NOMO-1 treated with dmso at 0.1 percent for 144 hours (cell line): Measurements from ENCODE around the gene RFC5.
"Not testable (repeated sequence)": the region's sequence is repeated elsewhere in the genome, so short reads cannot be mapped to it uniquely, and the experiment has no call there.

Source experiments
- DNase-seq: peaks from one replicate; lab custom pipeline; 2025; ENCODE audit not compliant: unreplicated experiment; lab: John Stamatoyannopoulos, UW

RFC5 gene

DNA sequence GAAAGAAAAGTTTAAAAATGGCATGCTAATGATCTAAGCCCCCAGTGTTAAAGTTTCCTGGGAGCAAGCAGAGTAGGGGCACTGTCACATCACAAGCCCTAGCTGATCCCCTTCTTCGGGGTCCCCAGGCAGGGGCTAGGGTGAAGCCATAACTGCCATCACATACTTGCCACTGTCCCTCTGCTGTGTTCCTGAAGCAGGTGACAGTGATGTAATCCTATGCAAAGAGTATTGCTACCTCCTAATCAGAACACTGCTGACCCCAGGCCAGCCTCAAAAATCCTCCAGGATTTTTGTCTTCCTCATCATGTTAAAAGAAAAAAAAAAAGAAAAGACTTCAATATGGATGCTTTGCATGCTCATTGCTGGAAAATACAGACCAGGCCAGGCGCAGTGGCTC is 1.2 kb upstream of the RFC5 start:
- DNase-seq, result no peak

DNA sequence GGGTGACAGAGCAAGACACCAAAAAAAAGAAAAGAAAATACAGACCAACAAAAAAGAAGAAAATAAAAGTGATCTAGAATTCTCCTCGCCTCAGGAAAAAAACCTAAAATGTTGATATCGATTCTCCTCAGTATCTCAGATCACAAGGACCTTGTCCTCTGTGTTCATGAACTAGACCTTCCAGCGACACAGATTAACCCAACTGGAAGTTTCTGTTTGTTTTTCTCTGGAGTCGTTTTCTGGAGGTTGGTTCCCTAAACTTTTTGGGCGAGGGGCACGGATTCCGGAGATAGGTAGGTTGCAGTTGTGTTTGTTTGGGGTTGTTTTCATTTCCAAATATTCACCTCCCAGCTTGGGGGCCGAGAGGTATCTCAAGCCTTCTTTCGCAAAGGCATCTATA is 559 bp upstream of the RFC5 start:
- no peak for DNase-seq

DNA sequence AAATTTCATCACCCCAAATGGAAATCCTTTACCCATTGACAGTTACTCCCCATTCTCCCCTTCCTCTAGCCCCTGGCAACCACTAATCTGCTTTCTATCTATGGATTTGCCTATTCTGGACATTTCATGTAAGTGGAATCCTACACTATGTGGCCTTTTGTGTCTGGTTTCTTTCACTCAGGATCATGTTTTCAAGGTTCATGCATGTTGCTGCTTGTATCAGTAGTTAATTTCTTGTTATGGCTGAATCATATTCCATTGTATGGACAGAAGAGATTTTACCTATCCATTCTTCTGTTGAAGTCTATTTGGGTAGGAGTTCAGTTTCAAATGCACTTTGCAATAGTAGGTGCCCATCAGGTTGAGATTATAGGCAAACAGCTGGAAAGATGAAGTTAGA is 1.4 kb downstream of the RFC5 start:
- no peak for DNase-seq

DNA sequence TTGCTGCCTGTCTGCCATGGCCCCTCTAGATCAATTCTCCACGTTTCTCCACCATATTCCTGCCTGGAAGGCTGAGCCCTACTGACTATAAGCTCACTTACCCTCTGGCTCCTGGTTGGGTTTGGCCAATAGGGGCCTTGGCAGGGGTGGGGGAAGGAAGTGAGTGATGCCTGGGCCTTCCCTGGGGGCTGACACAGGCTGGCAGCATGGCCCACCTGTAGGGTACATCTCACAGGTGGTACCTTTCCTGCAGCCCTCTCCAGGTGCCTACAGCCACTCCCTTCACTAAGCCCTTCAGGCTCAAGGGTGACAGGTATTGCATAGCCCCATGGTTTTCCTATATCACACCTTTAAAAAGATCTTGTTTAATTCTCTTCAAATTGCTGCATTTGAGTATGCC is 3.5 kb downstream of the RFC5 start:
- no peak for DNase-seq

DNA sequence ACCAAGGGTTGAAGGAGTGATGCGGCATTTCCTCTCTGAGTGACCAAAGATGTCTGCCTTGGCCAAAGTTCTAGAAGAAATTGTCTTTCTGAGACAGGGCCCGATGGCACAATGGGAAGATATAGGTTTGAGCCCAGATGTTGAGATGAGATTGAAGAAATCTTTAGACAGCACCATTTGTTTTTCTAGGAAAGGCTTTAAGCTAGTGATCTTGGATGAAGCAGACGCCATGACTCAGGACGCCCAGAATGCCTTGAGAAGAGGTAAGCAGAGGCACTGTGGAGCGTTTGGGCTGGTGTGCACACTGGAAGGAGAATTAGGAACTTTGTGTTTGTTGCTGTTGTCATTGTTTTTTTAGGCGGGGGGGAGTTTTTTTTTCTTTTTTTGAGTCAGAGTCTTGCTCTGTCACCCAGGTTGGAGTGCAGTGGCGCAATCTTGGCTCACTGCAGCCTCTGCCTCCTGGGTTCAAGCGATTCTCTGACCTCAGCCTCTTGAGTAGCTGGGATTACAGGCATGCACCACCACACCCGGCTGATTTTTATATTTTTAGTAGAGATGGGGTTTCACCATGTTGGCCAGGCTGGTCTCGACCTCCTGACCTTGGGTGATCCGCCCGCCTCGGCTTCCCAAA is 5.7 kb downstream of the RFC5 start:
- DNase-seq, result not testable (repeated sequence)

DNA sequence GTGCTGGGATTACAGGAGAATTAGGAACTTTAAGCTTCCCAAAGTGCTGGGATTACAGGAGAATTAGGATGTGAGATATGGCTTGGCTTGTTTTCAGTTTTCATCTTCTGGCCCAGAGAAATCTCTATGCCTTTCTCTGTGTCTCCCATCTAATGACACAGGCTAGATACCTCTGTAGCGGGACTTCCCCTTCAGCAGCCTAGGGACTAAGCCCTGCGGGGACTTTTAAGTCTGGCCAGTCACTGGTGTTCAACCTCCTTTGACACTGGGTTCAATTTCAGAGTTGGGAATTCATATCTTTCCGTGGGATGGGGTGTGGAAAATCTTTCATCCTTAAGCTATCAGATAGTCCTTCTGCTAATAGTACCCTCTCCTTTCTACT is 6.2 kb downstream of the RFC5 start:
- DNase-seq, result no peak

DNA sequence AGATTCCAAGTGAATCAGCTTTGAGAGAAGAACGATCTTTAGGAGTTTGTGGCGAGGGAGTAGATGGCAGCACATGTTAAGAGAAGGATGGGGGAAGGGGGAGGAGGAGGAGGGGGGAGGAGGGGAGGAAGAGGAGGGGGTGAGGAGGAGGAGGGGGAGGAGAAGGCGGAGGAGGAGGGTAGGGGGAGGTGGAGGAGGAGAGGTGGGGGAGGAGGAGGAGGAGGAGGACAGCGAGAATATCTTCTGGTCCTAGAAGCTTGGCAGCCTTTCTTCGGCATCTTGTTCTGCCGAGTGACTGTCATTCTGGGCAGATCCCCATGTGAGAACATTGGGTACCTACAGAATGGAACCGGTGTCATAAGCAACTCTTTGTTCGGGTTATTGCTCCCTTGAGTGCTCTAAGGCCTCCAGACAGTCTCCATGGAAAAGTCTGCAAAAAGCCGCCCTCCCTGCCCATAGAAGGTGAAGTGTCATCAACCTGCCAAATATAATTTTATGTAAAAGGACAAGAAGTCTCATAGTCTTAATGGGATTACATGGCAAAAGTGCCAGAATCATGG is 6.9 kb downstream of the RFC5 start:
- no peak for DNase-seq

DNA sequence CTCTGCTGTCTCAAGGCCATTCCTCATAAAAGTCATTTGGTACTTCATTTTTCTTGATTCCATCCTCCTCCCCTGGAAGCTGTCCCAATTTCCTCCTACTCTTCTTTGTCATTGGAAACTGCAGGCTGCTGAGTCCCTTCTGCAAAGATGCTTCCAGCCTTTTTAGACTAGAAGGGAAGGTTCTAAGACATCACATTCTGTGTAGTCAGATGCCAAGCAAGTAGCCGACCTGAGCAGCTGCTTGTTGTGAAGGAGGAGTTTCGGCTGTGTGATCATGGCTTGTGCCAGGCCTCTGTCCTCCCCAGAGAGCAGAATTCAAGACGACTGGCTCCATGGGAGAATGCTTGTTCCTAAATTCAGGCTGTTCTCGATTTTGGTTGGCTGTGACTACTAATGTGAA is 8.7 kb downstream of the RFC5 start:
- no peak for DNase-seq

DNA sequence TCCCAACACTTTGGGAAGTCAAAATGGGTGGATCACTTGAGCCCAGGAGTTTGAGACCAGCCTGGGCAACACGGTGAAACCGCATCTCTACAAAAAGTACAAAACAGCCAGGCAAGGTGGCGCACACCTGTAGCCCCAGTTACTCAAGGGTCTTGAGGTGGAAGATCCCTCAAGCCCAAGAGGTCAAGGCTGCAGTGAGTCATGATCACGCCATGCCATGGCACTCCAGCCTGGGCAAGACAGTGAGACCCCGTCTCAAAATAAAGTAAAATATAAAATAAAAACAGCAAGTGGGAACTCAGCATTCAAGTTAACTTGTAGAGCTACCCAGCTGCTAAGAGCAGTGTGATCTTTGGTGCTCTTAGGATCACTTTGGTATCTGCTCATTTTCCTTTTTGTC is 12.7 kb downstream of the RFC5 start:
- no peak for DNase-seq

DNA sequence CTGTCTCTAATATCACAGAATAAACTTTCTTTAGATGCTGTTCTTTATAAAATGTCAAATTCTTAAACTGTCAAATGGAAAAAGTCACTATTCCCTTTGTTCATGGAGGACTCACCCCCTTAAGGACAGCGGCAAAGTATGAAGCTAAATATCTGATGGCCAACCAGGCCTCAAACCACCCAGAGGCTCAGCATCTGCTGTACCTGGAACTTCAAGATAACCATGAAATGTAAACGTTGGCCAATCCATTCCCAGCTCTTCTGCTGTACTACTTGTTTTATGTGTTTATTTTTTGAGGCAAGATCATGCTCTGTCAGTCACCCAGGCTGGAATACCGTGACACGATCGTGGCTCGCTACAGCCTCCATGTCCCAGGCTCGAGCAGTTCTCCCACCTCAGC is 15.7 kb downstream of the RFC5 start:
- DNase-seq, result no peak

DNA sequence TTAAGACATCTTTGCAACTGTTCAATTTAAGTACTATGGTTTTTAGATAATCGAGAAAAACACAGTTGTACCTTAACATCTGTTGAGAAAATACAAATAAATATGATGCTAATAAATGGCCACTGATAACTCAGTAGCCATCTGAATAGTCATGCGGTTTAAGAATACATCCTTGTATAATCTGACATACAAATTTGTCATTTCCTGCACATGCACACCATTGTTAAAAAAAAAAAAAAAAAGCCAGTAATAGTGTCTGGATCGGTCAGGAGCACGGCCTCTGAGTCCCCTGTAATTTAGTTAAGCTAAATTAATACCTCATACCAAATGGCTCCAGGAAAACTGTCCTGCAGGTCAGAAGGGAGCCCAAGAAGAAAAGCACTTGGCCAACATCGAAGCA is 16.8 kb downstream of the RFC5 start:
- DNase-seq, result no peak

DNA sequence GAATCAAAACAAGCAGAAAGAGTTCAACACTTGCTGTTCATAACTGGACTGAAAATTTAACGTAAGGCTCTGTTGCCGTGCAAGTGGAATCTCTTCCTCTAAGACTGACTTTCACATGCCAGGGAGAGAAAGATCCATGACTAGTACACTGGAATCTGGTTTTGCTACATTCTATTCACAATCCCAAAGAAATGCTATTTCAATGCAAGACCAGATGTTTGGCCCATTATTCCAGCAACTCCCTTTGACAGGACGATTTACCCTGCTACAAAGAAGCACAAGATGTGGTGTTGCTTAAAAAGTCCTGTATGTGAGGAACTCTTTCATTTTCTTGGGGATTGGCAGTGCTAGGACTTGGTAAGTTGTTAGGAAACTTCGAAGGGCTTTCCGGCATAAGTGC is 17.4 kb downstream of the RFC5 start:
- DNase-seq, result no peak

DNA sequence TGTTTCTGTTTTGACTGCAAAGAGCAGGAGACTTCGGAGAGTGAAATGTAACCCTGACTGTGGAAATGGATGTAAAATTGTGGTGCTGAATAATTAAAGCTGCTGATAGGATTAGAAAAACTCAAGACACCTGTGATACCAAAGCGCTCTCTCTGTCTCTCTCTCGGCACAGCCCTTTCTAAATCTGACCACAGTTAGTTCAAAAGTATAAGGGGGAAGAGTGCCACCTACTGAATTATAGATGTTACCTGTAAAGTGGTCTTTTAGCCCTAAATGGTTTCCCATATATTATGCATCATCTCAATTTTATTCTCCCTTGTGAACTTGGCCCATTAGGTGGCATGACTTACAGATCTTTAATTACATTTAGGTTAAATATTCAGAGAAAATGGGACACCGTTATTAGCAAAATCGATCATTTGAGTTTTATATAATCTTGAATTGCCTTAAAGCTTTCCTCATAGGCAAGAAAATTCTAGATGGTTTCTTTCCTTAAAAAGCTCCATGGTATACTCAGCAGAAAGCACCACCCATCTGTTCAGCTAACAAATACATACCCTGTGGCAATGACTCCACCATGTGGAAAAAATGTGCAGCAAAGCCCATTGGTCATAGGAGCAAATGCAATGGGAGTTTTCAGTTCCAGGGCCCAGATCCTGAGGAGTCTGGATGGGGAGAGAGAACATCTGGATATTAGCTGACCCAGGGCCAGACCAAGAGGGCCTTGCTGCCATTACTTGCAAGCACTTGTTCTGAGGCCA is 18.1 kb downstream of the RFC5 start:
- no peak for DNase-seq

DNA sequence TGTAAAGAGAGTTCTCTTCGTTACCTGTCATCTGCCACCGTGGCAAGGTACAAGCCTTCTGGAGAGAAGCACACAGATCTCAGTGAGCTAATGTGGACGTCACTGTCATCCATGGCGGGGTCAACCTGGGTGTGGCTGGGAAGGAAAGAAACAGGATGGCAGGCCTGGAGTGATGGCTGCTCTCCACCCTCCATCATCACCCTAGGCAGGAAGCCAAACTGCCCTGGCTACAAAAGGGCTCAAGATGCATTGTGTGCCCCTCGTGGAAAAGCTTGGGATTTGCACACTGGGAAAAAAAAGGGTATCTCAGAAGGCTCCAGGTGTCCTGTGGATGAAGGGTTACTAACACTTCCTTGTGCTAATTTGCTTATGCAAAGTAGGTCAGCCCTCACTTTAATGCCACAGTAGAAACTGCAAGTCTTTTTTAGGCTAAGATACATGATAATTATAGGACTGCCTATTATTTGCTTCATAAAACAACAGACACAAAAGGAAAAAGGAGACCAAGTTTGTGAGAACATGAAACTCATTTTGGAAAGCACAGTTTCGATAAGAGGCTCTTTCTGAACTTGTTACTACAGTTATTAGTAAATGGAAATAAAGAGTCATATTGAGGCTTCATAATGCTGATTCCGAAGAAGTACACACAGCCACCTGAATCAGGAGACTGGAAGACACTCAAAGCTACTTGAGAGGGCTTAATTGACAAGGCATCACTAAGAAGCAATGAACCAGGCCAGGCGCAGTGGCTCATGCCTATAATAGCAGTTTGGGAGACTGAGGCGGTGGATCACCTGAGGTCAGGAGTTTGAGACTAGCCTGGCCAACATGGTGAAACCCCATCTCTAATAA is 18.9 kb downstream of the RFC5 start:
- no peak for DNase-seq

DNA sequence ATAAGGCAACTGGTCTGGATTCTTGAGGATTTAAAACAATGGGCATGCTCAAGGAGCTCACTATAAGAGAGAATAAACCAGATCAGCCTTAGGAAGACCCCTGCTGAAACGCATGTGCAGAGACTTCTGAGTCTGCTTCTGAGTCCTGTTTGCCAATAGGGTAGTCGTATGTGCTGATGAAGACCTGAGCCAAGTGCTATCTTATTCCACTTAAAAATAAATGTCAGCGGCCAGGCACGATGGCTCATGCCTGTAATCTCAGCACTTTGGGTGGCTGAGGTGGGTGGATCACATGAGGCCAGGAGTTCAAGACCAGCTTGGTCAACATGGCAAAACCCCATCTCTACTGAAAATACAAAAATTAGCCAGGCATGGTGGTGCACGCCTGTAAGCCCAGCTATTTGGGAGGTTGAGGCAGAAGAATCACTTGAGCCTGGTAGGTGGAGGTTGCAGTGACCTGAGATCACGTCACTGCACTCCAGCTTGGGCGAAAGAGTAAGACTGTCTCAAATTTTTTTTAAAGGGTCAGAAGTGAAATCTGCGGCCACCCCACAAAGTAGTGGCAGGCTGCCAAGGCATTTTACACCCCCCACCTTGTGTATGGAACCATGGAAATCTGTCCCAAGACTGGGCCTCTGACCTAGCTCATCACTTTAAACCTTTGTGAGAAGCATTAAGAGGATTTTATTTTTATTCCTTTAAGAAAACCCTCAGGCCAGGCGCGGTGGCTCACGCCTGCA is 20.3 kb downstream of the RFC5 start:
- no peak for DNase-seq

DNA sequence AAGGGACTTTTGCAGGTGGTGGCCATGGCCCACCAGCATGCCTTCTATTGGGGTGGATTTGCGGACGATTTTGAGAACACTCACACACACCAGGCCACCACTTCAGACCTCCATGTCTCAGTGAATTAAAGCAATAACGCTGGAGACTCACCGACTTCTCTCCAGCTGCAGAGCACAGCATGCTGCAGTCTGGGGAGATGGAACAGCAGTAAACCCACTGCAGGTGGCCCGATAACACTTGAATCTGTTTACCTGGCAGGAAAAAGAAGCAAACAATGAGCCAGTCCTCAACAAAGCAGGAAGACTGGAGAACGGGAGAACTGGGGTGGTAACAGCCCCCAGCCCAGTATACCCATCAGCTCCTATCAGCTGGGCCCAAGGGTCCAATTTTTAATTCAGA is 21.6 kb downstream of the RFC5 start:
- no peak for DNase-seq

DNA sequence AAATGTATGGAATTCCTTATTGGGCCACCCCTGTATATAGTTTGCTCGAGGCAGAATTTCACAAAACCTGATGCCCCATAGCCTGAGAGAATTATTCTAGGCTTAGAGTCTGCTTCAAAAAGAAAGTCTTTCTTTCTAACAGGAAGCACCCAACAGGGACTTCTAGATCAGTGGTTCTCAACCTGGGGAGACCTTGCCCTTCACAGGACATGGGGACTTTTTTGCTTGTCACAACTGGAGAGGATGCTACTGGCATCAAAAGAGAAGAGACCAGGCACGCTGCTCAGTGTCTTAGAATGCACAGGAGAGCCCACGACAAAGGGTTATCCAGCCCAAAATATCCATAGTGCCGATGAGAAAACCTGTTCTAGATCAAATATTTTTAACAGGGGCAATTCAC is 25.6 kb downstream of the RFC5 start:
- DNase-seq, result no peak

DNA sequence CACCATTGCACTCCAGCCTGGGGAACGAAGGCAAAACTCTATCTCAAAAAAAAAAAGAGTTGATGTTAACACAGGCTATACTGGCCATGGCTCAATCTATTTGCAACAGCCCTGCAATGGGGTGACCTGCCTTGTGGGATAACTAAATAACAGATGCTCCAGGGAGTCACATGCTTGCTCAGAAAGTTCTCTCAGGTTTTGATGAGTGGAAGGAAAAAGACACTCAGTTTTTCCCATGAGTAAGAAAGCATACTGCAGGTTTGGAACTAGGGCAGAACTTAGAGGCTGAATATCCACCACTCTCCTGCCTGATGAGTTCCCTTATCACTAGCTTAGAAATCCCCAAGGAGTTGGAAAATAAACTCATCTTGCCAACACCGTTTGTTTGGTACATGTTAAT is 27.6 kb downstream of the RFC5 start:
- no peak for DNase-seq

DNA sequence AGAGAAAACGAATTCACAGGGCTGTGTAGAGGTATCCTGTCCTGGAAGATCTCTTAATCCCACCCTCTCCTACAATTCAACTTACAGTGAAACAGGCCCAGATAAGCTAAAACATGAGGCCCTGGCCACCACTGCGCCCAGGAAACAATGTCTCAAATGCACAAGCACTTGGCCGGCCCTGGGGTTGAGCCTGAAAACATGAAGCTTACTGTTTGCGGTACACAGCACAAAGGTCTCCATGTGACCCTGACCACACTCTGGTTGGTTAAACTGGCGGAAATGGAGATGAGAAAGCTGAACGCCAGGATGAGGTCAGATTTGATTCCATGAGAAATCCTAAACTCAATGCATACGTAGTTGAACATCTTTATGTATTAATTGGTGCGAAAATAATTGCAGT is 28.1 kb downstream of the RFC5 start:
- DNase-seq, result no peak

DNA sequence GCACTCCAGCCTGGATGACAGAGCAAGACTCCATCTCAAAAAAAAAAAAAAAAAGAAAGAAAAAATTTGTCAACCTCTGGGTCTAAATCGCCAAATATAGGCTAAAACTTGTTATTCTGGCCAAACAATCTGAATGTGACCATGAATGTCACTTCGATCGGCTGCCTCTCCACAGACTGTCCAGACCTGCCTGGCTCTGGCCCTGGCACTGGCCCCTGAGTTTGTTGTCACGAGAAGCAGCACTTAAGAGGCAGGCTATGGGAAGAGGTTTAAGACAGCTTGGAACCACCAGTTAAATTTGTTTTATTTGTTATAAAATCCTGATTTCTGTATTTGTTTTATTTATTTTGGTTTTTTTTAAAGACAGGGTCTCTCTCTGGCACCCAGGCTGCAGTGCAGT is 29.9 kb downstream of the RFC5 start:
- no peak for DNase-seq
